SKM-1 treated with dmso at 0.1 percent for 144 hours (cell line): ENCODE results near the gene ARID1A.

Source experiments
- DNase-seq: peaks from one replicate; lab custom pipeline; 2025; ENCODE audit not compliant: unreplicated experiment; lab: John Stamatoyannopoulos, UW

ARID1A gene

DNA sequence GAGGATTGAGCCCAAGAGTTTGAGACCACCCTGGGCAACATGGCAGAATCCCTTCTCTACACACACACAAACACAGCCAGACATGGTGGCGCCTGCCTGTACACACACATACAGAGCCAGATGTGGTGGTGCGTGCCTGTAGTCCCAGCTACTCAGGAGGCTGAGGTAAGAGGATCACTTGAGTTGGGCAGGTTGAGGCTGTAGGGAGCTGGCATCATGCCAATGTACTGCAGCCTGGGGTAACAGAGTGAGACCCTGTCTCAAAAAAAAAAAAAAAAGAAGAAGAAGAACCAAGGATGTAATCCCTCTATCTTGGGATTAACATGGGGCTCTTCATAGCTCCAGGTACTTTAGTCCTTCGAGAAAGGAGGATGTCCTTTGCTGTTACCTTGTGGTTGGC is 62.5 kb downstream of the ARID1A start:
- DNase-seq, result no peak

DNA sequence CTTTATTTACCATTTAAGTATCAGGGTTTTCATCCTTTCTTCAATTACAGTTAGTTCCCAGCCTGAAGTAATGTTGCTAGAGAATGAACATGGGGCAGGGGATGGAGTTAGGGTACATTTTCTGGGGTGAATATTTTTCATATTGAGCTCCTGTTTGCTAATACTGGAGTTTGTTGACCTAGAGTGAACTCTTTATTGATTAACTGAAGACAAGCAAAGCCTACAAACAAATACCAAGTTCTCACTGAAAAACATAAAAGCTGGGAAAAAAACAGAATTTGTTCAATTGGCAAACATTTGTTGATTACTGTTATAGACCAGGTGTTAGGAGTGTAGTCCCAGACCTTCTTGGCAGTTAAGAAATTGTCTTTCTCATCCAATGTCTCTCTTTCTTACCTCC is 63.7 kb downstream of the ARID1A start:
- DNase-seq, result no peak

DNA sequence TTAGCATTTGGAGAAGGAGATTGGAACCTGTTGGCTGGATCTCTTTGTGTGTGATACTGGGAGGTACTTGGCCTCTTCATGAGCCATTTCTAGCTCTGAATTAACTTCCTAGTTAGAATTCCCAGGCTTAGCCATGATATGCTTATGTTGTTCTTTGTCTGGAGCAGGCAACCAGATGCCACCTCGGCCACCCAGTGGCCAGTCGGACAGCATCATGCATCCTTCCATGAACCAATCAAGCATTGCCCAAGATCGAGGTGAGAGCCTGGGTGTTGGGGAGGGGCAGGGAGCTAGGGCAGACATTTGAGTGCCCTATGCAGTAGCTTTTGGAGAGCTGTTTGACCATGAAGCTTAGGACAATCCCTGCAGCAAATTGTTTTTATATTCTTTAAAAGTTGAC is 65.4 kb downstream of the ARID1A start:
- DNase-seq, result no peak

DNA sequence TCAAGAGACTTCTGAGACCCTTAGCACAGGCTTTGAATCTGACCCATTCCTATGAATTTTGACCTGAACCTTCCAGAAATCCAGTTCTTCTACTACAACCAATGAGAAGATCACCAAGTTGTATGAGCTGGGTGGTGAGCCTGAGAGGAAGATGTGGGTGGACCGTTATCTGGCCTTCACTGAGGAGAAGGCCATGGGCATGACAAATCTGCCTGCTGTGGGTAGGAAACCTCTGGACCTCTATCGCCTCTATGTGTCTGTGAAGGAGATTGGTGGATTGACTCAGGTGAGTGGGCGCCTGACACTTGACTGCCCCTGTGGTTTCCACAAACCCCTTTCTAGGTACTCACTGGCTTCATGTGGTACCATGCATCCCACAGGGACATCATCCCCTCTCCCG is 71.9 kb downstream of the ARID1A start:
- no peak for DNase-seq

DNA sequence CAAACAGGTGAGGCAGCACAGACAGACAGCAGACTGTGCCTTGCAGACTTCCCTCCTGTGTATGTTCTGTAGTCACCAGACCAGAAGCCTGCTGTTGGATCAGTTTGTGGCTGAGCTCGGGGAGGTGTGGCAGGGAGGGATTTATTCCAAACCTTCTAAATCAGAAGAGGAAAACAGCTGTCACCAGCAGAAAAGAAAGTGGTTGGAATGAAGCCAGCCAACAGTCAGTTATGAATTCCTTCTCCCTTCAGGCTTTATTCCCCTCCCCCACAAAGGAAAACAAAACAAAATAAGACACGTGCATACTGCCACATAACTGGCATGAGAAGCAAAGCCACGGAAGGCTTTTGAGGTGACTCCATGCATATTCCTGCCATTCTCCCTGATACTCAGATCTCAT is 72.9 kb downstream of the ARID1A start:
- no peak for DNase-seq

DNA sequence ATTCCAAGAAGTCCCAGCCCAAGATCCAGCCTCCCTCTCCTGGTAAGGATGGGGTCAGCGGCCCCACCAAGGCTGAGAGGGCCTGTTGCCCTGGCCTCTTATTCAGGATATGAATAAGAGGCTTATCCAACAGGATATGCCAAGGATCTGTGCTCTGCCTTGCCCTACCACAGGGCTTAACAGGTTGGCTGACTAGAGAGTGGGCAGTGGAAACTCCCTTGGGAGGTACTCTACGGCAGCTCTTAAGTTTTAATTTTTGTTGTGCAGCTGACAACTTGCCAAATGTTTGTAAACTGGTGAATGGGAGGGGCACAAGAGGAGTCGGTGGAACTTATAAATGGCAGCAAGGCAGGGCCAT is 75.4 kb downstream of the ARID1A start:
- DNase-seq, result no peak

DNA sequence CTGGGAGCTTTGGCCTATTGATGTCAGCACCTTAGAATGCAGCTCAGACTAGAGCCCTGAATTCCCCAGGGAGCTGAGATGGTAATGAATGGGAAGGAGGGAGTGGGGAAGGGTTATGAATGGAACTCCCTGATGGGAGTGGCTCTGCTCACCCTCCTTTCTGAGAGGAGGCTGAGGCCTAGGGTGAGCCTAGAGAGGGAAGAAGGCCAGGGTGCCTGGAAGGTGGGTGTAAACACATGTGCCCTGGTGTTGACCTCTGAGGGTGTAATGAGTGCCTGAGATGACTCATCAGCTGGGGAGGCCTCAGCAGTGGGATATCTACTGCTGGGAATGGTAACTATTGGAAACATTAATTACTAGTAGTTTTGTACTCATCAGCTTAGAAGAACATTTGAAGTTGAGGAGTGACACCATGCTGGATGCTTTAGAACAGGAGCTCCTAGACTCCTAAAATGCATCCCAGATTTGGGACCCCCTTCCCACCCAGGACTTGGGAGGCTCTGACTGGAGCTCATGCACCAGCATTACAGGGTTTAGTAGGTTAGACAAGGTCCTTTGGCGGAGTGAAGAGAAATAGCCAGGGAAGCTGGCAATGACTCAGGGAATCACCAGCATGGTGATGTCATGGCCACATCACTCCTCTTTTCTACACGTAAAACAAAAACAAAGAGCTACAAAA is 76.0 kb downstream of the ARID1A start:
- DNase-seq, result no peak

DNA sequence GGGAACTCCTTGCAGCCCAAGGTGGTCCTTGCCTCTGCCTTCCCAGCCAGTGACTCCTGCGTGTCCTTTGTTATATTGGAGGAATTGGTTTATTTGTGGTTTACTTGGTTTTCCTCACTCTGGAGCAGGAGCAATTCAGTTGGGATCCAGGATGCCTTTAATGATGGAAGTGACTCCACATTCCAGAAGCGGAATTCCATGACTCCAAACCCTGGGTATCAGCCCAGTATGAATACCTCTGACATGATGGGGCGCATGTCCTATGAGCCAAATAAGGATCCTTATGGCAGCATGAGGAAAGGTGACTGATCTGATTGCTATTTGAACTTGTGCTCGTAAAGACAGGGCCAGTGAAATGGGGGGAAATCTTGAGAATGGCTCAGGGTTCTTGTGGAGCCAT is 76.9 kb downstream of the ARID1A start:
- no peak for DNase-seq

DNA sequence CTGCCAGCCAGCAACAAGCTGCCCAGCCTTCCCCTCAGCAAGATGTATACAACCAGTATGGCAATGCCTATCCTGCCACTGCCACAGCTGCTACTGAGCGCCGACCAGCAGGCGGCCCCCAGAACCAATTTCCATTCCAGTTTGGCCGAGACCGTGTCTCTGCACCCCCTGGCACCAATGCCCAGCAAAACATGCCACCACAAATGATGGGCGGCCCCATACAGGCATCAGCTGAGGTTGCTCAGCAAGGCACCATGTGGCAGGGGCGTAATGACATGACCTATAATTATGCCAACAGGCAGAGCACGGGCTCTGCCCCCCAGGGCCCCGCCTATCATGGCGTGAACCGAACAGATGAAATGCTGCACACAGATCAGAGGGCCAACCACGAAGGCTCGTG is 78.6 kb downstream of the ARID1A start:
- DNase-seq, result no peak

DNA sequence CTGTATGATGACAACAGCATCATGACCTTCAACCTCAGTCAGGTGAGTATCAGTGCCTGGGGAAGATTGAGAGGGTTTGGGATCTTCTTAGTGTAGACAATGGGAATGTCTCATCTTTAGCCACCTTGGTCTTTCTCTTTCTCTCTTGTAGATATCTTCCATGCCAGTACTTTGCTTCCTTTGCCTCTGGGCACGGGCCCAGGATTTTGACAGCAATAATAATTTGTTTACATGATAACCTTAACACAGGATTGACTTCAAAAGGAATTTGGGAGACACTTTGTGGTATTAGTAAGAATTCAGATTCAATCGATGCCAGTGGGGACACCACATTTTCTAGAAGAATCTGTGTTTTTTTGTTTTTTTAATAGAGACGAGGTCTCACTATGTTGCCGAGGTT is 79.9 kb downstream of the ARID1A start:
- DNase-seq, result no peak

DNA sequence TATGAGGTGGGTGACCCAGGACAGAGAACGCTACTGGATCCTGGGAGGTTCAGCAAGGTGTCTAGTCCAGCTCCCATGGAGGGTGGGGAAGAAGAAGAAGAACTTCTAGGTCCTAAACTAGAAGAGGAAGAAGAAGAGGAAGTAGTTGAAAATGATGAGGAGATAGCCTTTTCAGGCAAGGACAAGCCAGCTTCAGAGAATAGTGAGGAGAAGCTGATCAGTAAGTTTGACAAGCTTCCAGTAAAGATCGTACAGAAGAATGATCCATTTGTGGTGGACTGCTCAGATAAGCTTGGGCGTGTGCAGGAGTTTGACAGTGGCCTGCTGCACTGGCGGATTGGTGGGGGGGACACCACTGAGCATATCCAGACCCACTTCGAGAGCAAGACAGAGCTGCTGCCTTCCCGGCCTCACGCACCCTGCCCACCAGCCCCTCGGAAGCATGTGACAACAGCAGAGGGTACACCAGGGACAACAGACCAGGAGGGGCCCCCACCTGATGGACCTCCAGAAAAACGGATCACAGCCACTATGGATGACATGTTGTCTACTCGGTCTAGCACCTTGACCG is 83.4 kb downstream of the ARID1A start:
- DNase-seq, result peak; percentile 62

DNA sequence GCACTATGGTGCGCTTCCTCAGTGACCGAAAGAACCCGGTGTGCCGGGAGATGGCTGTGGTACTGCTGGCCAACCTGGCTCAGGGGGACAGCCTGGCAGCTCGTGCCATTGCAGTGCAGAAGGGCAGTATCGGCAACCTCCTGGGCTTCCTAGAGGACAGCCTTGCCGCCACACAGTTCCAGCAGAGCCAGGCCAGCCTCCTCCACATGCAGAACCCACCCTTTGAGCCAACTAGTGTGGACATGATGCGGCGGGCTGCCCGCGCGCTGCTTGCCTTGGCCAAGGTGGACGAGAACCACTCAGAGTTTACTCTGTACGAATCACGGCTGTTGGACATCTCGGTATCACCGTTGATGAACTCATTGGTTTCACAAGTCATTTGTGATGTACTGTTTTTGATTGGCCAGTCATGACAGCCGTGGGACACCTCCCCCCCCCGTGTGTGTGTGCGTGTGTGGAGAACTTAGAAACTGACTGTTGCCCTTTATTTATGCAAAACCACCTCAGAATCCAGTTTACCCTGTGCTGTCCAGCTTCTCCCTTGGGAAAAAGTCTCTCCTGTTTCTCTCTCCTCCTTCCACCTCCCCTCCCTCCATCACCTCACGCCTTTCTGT is 84.6 kb downstream of the ARID1A start:
- no peak for DNase-seq

DNA sequence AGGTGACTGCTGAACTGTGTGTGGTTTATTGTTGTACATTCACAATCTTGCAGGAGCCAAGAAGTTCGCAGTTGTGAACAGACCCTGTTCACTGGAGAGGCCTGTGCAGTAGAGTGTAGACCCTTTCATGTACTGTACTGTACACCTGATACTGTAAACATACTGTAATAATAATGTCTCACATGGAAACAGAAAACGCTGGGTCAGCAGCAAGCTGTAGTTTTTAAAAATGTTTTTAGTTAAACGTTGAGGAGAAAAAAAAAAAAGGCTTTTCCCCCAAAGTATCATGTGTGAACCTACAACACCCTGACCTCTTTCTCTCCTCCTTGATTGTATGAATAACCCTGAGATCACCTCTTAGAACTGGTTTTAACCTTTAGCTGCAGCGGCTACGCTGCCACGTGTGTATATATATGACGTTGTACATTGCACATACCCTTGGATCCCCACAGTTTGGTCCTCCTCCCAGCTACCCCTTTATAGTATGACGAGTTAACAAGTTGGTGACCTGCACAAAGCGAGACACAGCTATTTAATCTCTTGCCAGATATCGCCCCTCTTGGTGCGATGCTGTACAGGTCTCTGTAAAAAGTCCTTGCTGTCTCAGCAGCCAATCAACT is 85.5 kb downstream of the ARID1A start:
- DNase-seq, result no peak

DNA sequence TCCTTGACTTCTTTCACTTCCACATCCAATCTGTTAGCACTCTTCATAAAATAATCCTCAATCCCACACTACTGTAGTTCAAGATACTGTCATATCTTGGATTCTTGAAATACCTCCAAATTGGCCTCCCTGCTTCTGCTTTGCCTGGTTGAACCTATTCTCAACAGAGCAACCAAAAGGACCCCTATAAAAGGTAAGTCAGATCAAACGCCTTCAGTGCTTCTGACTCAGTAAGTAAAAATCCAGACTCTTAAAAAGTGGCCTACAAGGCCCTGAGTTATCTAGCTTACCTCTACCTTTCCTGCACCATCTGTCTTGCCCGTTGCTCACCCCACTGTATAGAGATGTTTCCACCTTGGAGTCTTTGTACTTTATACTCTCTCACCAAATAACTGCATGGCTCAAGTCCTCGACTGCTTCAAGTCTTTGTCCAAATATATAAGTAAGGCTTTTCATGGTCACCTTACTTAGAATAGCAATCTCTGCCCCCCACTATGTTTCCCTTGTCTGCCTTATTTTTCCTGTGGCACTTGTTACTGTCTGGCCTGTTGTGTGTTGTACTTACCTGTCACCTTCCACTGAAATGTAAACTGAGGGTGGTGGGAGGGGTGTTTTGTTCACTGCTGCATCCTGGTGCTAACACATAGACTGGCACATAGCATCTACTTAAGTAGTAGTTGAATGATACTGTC is 86.9 kb downstream of the ARID1A start:
- no peak for DNase-seq

DNA sequence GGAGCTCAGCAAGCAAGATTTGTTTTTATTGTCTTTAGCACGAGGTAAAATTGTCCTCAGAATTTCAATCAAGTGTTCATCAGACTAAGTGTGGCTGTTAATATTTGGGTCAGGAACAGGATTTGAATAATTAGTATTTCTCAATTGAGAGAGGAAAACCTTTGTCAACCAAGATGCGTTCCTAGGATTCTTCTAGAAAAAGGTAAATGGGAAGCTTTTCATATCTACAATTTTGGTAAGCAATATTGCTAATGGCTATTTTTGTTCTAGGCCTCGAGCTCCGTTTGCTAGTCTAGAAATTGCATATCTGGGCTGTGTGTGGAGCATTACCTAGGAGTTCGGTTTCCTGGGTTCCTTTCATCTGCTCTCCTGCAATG is 87.8 kb downstream of the ARID1A start:
- no peak for DNase-seq

DNA sequence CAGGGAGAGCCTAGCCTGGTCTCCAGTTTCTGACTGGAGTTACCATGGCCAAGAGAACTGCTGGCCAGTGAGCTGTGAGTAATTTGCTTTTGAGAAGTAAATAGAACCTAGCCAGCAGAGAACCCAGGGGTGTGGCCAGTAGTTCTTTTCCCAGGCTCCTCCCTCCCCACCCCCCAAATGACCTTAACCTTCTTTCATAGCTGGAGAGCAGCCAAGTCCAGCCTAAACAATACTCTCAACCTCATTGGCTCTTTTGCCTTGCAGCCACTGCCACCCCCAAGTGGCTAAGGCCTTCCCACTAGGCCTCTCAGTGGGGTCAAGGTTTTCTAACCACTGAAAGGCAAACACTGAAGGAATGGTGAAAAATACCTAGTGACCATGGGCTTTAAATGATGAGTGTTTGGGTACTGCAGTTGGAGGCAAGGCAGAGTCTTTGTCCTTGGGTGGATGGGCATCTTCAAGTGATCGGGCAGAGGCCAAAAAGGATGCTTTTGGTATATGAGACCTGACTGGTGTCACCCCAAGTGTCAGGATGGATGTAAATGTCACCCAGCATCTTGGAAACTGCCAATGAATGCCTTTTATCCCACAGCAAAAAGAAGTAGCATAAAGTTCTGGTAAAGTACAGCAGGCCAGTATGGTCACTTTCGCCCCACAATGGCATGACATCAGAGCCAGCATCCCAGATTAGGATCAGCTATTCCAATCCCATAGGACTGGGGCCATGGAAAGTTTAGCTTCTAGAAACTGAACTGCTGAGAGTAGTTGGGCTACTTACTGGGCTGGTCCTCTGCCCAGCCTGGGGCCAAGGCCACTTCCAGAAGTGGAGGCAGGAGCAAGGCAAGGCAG is 88.4 kb downstream of the ARID1A start:
- DNase-seq, result peak; percentile 35

DNA sequence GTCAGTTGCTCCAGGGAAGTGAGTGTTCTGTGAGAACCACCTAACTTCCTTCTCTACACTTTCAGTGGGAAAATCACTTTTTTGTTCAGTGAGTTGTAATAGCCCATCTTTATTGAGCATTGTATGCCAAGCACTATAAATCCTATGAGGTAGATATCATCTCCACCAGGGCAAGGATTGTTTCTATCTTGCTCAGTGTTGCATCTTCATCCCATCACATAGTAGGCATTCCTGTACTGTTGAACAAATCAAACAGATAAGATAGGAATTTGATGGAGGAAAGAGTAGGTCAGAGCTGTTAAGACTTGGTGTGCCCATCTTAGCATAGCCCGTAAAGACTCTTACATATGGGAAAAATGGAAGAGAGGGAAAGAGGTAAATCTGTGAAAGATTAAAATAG is 89.1 kb downstream of the ARID1A start:
- DNase-seq, result no peak

DNA sequence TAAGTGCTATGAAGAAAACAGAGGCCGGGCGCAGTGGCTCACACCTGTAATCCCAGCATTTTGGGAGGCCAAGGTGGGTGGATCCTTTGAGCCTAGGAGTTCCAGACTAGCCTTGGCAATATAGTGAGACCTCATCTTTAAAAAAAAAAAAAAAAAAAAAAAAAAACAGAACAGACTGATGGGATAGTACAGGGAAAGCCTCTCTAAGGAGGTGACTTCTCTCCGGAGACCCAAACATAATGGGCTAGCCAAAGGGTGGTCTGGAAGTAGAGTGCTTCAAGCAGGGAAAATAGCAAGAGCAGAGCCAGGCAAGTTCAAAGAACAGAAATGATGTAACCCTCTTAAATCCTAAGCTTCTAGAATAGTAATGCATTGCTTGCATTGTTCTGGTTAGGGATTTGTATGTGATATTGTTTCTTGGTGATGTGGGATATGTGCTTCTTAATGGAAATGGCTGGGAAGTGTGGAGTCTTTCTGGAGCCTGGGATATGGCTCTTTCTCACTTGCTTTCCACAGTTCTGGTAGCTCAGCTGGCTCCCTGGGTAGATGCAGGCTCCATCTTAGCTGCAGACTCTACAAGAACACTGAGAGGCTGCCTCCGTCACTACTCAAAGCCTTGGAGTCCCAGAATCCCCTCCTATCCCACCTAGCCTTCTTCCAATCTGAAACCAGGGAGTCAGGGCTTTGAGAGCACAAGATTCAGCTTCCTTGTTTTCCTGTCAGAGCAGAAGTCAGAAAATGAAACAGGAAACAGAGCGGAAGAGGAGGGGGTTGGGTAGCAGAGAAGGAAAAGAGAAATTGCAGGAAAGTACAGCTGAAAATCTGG is 90.0 kb downstream of the ARID1A start:
- peak; percentile 78 for DNase-seq

DNA sequence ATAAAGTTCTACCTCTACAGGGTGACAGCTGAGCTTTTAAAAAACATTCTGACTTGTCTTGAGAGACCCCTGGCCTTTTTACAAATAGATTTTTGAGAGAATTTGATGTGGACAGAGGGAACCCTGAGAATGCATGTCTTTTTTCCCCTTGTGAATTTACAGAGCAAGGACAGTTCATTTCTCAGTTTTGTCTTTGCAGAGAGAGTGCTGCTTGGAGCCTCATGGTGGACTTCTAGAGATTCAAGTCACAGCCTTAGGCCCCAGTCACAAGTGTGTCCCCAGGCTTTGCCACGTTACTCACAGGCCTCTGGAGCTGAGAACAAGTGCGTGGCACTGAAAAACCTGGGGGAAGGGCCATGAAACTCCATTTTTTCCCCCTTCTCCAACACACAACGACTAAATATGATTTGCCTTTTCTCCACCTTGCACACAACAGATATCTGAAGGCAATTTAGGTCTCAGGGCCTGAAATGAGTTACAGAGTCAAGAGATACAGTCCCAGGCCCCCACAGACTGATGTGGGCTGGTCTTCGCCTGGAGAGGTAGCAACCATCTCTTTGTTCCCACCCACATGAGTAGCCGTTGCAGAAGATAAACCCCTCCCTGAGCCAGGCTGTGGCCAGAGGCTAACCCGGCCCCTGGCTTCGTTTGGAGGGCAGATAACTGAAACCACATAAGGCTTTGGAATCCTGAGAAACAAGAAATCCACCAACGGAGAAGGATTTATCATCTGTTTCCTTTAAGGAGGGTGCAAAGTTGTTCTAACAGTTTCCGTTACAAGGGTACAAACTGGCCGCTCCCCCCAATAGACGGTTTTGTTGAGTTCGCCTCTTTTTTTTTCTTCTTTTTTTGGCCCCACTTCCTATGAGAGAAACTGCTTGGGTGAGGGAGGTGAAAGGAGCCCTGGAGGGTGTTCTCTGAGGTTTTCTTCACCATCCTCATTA is 90.9 kb downstream of the ARID1A start:
- DNase-seq, result peak; percentile 78
